ENCODE results near the gene MAP7D1. TPM values are rescaled to one million over a fixed set of nuclear protein-coding genes. Genes with fewer than 3 reads are reported as not detected.

MAP7D1 gene
- total RNA-seq, 1 experiment from 2014 or later: 173 TPM

DNA sequence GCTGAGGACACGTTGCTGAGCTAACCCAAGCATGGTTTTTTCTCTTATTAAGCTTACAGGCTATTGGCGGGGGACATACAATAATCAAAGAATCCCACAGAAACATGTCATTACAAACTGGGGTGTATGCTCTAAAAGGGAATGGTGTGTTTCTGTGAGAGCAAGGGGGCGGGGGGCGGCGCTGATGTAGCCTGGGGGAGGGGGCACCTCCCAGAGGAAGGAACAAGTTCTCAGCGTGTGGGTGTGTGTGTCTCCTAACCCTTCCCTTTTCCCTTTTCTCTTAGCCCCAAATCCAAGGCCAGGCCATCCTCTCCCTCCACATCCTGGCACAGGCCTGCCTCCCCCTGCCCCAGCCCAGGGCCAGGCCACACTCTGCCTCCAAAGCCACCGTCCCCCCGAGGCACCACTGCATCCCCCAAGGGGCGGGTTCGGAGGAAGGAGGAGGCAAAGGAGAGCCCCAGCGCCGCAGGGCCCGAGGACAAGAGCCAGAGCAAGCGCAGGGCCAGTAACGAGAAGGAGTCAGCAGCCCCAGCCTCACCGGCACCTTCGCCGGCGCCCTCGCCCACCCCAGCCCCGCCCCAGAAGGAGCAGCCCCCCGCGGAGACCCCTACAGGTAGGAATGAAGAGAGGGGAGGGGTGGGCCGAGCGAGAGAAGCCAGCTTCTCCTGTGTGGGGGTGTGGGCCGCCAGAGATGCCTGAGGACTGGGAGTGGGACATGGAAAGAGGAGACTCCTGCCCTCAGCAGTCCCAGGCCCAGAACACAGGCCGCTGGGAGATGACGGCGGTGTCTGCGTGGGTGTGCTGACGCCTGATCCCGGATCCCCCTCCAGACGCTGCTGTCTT, 21.9 kb downstream of the MAP7D1 start:
- H3K79me2 ChIP-seq (ENCODE audit: low read depth): 0 out of 2 replicates have a peak, but pooled peaks cover 6% of the 10 kb centered on the region
- no peaks in the 10 kb centered on the region for H3K9me3 ChIP-seq (ENCODE audit: insufficient read depth, low read depth)
- POLR2A ChIA-PET (ENCODE audit: unreplicated experiment): no interaction called here
- H4K20me1 ChIP-seq (ENCODE audit: insufficient read depth): no peaks in the 10 kb centered on the region; the same call in 1 of the 2 replicates
- TF ChIP-seq EZH2 (IDR thresholded peaks at IDR 0.05; ENCODE audit: low read depth): no peak
- TF ChIP-seq, protein P1, sequence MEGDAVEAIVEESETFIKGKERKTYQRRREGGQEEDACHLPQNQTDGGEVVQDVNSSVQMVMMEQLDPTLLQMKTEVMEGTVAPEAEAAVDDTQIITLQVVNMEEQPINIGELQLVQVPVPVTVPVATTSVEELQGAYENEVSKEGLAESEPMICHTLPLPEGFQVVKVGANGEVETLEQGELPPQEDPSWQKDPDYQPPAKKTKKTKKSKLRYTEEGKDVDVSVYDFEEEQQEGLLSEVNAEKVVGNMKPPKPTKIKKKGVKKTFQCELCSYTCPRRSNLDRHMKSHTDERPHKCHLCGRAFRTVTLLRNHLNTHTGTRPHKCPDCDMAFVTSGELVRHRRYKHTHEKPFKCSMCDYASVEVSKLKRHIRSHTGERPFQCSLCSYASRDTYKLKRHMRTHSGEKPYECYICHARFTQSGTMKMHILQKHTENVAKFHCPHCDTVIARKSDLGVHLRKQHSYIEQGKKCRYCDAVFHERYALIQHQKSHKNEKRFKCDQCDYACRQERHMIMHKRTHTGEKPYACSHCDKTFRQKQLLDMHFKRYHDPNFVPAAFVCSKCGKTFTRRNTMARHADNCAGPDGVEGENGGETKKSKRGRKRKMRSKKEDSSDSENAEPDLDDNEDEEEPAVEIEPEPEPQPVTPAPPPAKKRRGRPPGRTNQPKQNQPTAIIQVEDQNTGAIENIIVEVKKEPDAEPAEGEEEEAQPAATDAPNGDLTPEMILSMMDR (conservative IDR thresholded peaks at IDR 0.05): no peak
- intact Hi-C loops (cut with micrococcal nuclease; ENCODE audit: unreplicated experiment): no loop called here
- no peaks in the 10 kb centered on the region for H3K27me3 ChIP-seq (ENCODE audit: insufficient read depth, low read depth)
- H3K4me1 ChIP-seq (replicated peaks; ENCODE audit: insufficient read depth): peaks cover 1% of the 10 kb centered on the region
- no peaks in the 10 kb centered on the region for H3K9me2 ChIP-seq (ENCODE audit: insufficient read depth)
- no peak for DNase-seq
- peaks cover 14% of the 10 kb centered on the region; the same call in 1 of the 2 replicates for H3K36me3 ChIP-seq (ENCODE audit: low read depth)
- peaks cover 6% of the 10 kb centered on the region; the same call in 1 of the 2 replicates for H3F3A ChIP-seq (ENCODE audit: insufficient read depth, low read depth)
- H3K4me2 ChIP-seq: no peak overlapping the region
- H3K4me3 ChIP-seq: no peak overlapping the region
- no peak overlapping the region for H2AFZ ChIP-seq
- BruUV-seq (replicated peaks): no TSS peak
- CTCF ChIA-PET: no interaction called here
- H3K27ac ChIP-seq: no peak overlapping the region

- POLR2A ChIA-PET (ENCODE audit: unreplicated experiment): no interaction called here
- DNase-seq: no peak
- Histone ChIP-seq H3K27ac (no peak overlapping the region), H4K20me1 (ENCODE audit: insufficient read depth) (no peaks in the 10 kb centered on the region; the same call in 1 of the 2 replicates), H3K36me3 (ENCODE audit: low read depth) (peaks cover 9% of the 10 kb centered on the region; the same call in 1 of the 2 replicates), H3K4me3 (no peak overlapping the region), H3K4me1 (replicated peaks; ENCODE audit: insufficient read depth) (no peaks in the 10 kb centered on the region), H3F3A (ENCODE audit: insufficient read depth, low read depth) (peaks cover 4% of the 10 kb centered on the region; the same call in 1 of the 2 replicates), H2AFZ (no peak overlapping the region), H3K4me2 (no peak overlapping the region), H3K9me3 (ENCODE audit: insufficient read depth, low read depth) (no peaks in the 10 kb centered on the region), H3K79me2 (ENCODE audit: low read depth) (0 out of 2 replicates have a peak, but pooled peaks cover 4% of the 10 kb centered on the region), H3K9me2 (ENCODE audit: insufficient read depth) (no peaks in the 10 kb centered on the region), H3K27me3 (ENCODE audit: insufficient read depth, low read depth) (no peaks in the 10 kb centered on the region)
- no peak for TF ChIP-seq EZH2 (IDR thresholded peaks at IDR 0.05; ENCODE audit: low read depth)
- TF ChIP-seq, protein P1 (conservative IDR thresholded peaks at IDR 0.05): no peak
- CTCF ChIA-PET: no interaction called here
- intact Hi-C loops (cut with micrococcal nuclease; ENCODE audit: unreplicated experiment): no loop called here
- no TSS peak for BruUV-seq (replicated peaks)
Observed at GRCh38 chr1:36178471-36179219, 22.7 kb downstream of the MAP7D1 start.

DNA sequence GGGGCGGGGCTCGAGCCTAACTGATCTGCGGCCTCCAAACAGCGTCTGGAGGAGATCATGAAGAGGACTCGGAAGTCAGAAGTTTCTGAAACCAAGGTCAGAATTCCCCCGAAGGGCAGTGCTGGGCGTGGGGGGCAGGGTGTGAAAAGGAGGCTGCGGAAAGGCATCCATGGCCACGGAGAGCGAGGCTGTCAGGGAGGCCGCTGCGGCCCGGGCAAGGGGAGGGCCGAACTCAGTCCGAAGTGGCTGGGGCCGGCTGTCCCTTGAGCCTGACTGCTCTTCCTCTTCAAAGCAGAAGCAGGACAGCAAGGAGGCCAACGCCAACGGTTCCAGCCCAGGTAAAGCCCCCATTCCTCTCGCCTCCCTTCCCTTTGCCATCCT, 23.2 kb downstream of the MAP7D1 start:
- Histone ChIP-seq H2AFZ (no peak overlapping the region), H3K79me2 (ENCODE audit: low read depth) (no peaks in the 10 kb centered on the region), H3K9me3 (ENCODE audit: insufficient read depth, low read depth) (no peaks in the 10 kb centered on the region), H3F3A (ENCODE audit: insufficient read depth, low read depth) (peaks cover 4% of the 10 kb centered on the region; the same call in 1 of the 2 replicates), H3K4me1 (replicated peaks; ENCODE audit: insufficient read depth) (no peaks in the 10 kb centered on the region), H3K4me3 (no peak overlapping the region), H3K4me2 (no peak overlapping the region), H3K9me2 (ENCODE audit: insufficient read depth) (no peaks in the 10 kb centered on the region), H3K36me3 (ENCODE audit: low read depth) (0 out of 2 replicates have a peak, but pooled peaks cover 4% of the 10 kb centered on the region), H3K27ac (no peak overlapping the region), H4K20me1 (ENCODE audit: insufficient read depth) (no peaks in the 10 kb centered on the region; the same call in 1 of the 2 replicates), H3K27me3 (ENCODE audit: insufficient read depth, low read depth) (no peaks in the 10 kb centered on the region)
- no TSS peak for BruUV-seq (replicated peaks)
- DNase-seq: no peak
- intact Hi-C loops (cut with micrococcal nuclease; ENCODE audit: unreplicated experiment): no loop called here
- POLR2A ChIA-PET (ENCODE audit: unreplicated experiment): no interaction called here
- TF ChIP-seq EZH2 (IDR thresholded peaks at IDR 0.05; ENCODE audit: low read depth): no peak
- TF ChIP-seq, protein P1 (conservative IDR thresholded peaks at IDR 0.05): no peak
- CTCF ChIA-PET: no interaction called here

Data from PC-9 (cell line).